Measurements from ENCODE around the gene POU3F4.

POU3F4 gene

DNA sequence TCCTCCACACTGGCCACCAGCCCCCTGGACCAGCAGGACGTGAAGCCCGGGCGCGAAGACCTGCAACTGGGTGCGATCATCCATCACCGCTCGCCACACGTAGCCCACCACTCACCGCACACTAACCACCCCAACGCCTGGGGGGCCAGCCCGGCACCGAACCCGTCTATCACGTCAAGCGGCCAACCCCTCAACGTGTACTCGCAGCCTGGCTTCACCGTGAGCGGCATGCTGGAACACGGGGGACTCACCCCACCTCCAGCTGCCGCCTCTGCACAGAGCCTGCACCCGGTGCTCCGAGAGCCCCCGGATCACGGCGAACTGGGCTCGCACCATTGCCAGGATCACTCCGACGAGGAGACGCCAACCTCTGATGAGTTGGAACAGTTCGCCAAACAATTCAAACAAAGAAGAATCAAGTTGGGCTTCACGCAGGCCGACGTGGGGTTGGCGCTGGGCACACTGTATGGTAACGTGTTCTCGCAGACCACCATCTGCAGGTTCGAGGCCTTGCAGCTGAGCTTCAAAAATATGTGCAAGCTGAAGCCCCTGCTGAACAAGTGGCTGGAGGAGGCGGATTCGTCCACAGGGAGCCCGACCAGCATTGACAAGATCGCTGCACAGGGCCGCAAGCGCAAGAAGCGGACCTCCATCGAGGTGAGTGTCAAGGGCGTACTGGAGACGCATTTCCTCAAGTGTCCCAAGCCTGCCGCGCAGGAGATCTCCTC, 600 bp downstream of the POU3F4 start:
- TF ChIP-seq, protein P1, sequence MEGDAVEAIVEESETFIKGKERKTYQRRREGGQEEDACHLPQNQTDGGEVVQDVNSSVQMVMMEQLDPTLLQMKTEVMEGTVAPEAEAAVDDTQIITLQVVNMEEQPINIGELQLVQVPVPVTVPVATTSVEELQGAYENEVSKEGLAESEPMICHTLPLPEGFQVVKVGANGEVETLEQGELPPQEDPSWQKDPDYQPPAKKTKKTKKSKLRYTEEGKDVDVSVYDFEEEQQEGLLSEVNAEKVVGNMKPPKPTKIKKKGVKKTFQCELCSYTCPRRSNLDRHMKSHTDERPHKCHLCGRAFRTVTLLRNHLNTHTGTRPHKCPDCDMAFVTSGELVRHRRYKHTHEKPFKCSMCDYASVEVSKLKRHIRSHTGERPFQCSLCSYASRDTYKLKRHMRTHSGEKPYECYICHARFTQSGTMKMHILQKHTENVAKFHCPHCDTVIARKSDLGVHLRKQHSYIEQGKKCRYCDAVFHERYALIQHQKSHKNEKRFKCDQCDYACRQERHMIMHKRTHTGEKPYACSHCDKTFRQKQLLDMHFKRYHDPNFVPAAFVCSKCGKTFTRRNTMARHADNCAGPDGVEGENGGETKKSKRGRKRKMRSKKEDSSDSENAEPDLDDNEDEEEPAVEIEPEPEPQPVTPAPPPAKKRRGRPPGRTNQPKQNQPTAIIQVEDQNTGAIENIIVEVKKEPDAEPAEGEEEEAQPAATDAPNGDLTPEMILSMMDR (IDR thresholded peaks at IDR 0.05; ENCODE audit: low read depth, low read length, missing control alignments): no peak
- no peak overlapping the region for H3K4me3 ChIP-seq (replicated peaks; ENCODE audit: low read depth, low read length)
- no peak for DNase-seq (ENCODE audit: extremely low read depth, low read depth)

- DNase-seq (ENCODE audit: extremely low read depth, low read depth): no peak
- no peak overlapping the region for H3K4me3 ChIP-seq (replicated peaks; ENCODE audit: low read depth, low read length)
- TF ChIP-seq, protein P1 (IDR thresholded peaks at IDR 0.05; ENCODE audit: low read depth, low read length, missing control alignments): no peak
Measured at GRCh38 chrX:83509254-83509801, 1.2 kb downstream of the POU3F4 start.

DNA sequence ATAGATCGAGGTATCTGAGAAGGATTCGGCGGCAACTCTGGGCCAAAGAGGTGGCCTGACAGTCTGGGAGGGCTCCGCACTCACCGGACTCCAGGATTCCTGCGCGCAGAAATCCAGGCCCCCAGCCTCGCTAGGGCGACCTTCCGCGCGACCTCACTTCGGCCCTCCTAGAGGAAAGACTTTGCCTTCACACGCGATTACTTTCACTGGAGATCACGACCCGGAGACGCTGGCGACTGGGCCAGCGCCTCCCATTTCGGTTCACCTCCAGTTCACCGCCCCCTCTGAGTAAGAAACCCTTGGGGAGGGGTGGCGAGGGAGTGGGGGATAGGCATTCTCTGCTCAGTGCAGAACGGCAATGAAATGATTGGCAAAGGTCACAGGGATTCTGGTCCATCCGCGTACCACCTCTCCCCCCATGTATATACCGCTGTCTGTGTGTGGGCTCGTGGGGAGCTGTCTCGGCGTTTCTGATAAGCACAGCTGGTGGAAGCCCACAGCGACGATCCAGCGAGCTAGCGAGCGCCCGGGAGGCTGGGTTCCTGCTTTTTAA, 2.5 kb downstream of the POU3F4 start:
- TF ChIP-seq, protein P1 (IDR thresholded peaks at IDR 0.05; ENCODE audit: low read depth, low read length, missing control alignments): no peak
- no peak overlapping the region for H3K4me3 ChIP-seq (replicated peaks; ENCODE audit: low read depth, low read length)
- no peak for DNase-seq (ENCODE audit: extremely low read depth, low read depth)

DNA sequence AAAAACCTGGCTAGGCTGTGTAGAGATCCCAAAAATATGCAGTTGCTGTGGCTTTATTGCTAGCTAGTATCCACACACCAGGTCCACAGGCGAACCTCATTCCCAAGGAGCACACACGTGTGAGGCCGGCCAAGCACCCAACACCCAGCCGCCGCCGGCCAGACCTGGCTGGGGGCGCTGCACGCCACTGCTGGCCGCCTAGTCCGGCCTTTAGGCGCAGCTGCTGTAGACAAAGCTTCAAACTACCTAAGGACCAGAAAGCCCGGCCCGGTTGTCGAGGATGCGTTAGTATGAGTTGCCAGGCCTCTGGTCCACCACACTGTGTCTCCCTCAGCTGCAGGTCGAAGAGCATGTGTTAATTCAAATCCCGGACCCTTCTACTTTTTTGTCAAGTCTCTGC, 3.1 kb downstream of the POU3F4 start:
- TF ChIP-seq, protein P1 (IDR thresholded peaks at IDR 0.05; ENCODE audit: low read depth, low read length, missing control alignments): no peak
- no peak overlapping the region for H3K4me3 ChIP-seq (replicated peaks; ENCODE audit: low read depth, low read length)

GRCh38 chrX:83512111-83512510, 4.0 kb downstream of the POU3F4 start:
- no peak for DNase-seq (ENCODE audit: extremely low read depth, low read depth)
- no peak overlapping the region for H3K4me3 ChIP-seq (replicated peaks; ENCODE audit: low read depth, low read length)
- TF ChIP-seq, protein P1 (IDR thresholded peaks at IDR 0.05; ENCODE audit: low read depth, low read length, missing control alignments): no peak

More for the DNA sequence above, 3.1 kb downstream of the POU3F4 start:
- no peak for DNase-seq (ENCODE audit: extremely low read depth, low read depth)

- TF ChIP-seq, protein P1 (IDR thresholded peaks at IDR 0.05; ENCODE audit: low read depth, low read length, missing control alignments): no peak
- DNase-seq (ENCODE audit: extremely low read depth, low read depth): no peak
- H3K4me3 ChIP-seq (replicated peaks; ENCODE audit: low read depth, low read length): no peak overlapping the region
Measured at GRCh38 chrX:83516597-83516996, 8.5 kb downstream of the POU3F4 start.

All from HFF-Myc (cell line).